Calu3 (cell line): ENCODE measurements around the gene COL26A1. TPM values are rescaled to one million over a fixed set of nuclear protein-coding genes. Genes with fewer than 3 reads are reported as not detected.

Source experiments
- BruUV-seq: library from RNA; stranded (reverse); fragments of 400-500 nt; replicated peaks from 2 replicates; lab custom pipeline; 2021; lab: Mats Ljungman, UMichigan
- CTCF ChIA-PET: fragments of 300-600 bp; sonication (Branson Sonifier 250); formaldehyde crosslinking; loops from one replicate; lab custom pipeline; 2022; ENCODE audit warnings: antibody characterized with exemption; lab: Charles Lee
- DNase-seq: peaks from one replicate; pipeline ENCODE4 v3.0.0; 2022
- H3K27ac Mint-ChIP-seq: one replicate; pipeline ENCODE4 v1.8.0; 2022; ENCODE audit warnings: mixed read lengths; ENCODE audit not compliant: unreplicated experiment
- H3K27me3 Mint-ChIP-seq: one replicate; pipeline ENCODE4 v1.8.0; 2022; ENCODE audit warnings: mixed read lengths; ENCODE audit not compliant: unreplicated experiment
- H3K36me3 Mint-ChIP-seq: one replicate; pipeline ENCODE4 v1.8.0; 2022; ENCODE audit warnings: mild to moderate bottlenecking, moderate library complexity, mixed read lengths; ENCODE audit not compliant: insufficient read depth, unreplicated experiment
- H3K4me1 Mint-ChIP-seq: one replicate; pipeline ENCODE4 v1.8.0; 2022; ENCODE audit warnings: mild to moderate bottlenecking, low read depth, mixed read lengths; ENCODE audit not compliant: unreplicated experiment
- H3K4me3 Mint-ChIP-seq: one replicate; pipeline ENCODE4 v1.8.0; 2022; ENCODE audit warnings: mild to moderate bottlenecking, low read depth, moderate library complexity, mixed read lengths; ENCODE audit not compliant: unreplicated experiment
- H3K9me3 Mint-ChIP-seq: one replicate; pipeline ENCODE4 v1.8.0; 2022; ENCODE audit warnings: low read depth, mixed read lengths; ENCODE audit not compliant: unreplicated experiment
- CTCF ChIP-seq: fragments of 200-600 bp; IDR thresholded peaks from one replicate; pipeline ENCODE4 v1.8.0; 2022; ENCODE audit warnings: antibody characterized with exemption; ENCODE audit not compliant: unreplicated experiment
- intact Hi-C: fragments of 100-400 bp; cut with micrococcal nuclease; formaldehyde crosslinking; loops from one replicate; pipeline ENCODE4 v1.10.0; 2022; ENCODE audit not compliant: unreplicated experiment
- total RNA-seq: library from RNA; stranded (reverse); gene quantifications from 2 replicates; pipeline ENCODE4 v1.2.3, GENCODE V29; 2022

The COL26A1 gene
- total RNA-seq, 1 experiment from 2014 or later = not detected

GRCh38 chr7:101517304-101517703 is 154.6 kb downstream of the COL26A1 start:
- BruUV-seq = no TSS peak
- TF ChIP-seq CTCF = no peak
- intact Hi-C loops = no loop called here
- Mint-ChIP-seq H3K27ac (no peak overlapping the region), H3K4me1 (no peaks in the 10 kb centered on the region), H3K27me3 (peaks cover 31% of the 10 kb centered on the region), H3K4me3 (no peak overlapping the region), H3K9me3 (no peaks in the 10 kb centered on the region), H3K36me3 (no peaks in the 10 kb centered on the region)
- CTCF ChIA-PET = interaction anchor here (0.6 kb wide), 1 partner anchor 251 kb away, joined by 3 read pairs; no protein-coding TSS in a partner anchor
- DNase-seq = no peak

- peaks cover 34% of the 10 kb centered on the region for H3K27me3 Mint-ChIP-seq
- BruUV-seq = no TSS peak
- H3K4me3 Mint-ChIP-seq = no peak overlapping the region
- H3K36me3 Mint-ChIP-seq = no peaks in the 10 kb centered on the region
- CTCF ChIA-PET = no interaction called here
- H3K27ac Mint-ChIP-seq = no peak overlapping the region
- TF ChIP-seq CTCF = no peak
- intact Hi-C loops = no loop called here
- DNase-seq = no peak
- H3K9me3 Mint-ChIP-seq = no peaks in the 10 kb centered on the region
- H3K4me1 Mint-ChIP-seq = no peaks in the 10 kb centered on the region
Observed at GRCh38 chr7:101518336-101518735, 155.7 kb downstream of the COL26A1 start.

GRCh38 chr7:101519324-101520023 is 156.8 kb downstream of the COL26A1 start:
- H3K4me1 Mint-ChIP-seq = no peaks in the 10 kb centered on the region
- H3K9me3 Mint-ChIP-seq = no peaks in the 10 kb centered on the region
- no peaks in the 10 kb centered on the region for H3K36me3 Mint-ChIP-seq
- DNase-seq = no peak
- no peak overlapping the region for H3K27ac Mint-ChIP-seq
- no peak for TF ChIP-seq CTCF
- H3K27me3 Mint-ChIP-seq = peaks cover 25% of the 10 kb centered on the region
- intact Hi-C loops = no loop called here
- CTCF ChIA-PET = no interaction called here
- no TSS peak for BruUV-seq
- no peak overlapping the region for H3K4me3 Mint-ChIP-seq

- BruUV-seq = no TSS peak
- intact Hi-C loops = no loop called here
- CTCF ChIA-PET = no interaction called here
- TF ChIP-seq CTCF = no peak
- H3K27ac Mint-ChIP-seq = no peak overlapping the region
- H3K27me3 Mint-ChIP-seq = peaks cover 25% of the 10 kb centered on the region
- no peak for DNase-seq
- no peaks in the 10 kb centered on the region for H3K4me1 Mint-ChIP-seq
- H3K4me3 Mint-ChIP-seq = no peak overlapping the region
- H3K36me3 Mint-ChIP-seq = no peaks in the 10 kb centered on the region
- no peaks in the 10 kb centered on the region for H3K9me3 Mint-ChIP-seq
Observed at GRCh38 chr7:101521430-101521925, 158.8 kb downstream of the COL26A1 start.
